Measurements from ENCODE around the gene PDCD2L.
"Not testable (repeated sequence)": the region's sequence is repeated elsewhere in the genome, so short reads cannot be mapped to it uniquely, and the experiment has no call there.

Gene PDCD2L

GRCh38 chr19:34375598-34375997 is 28.6 kb upstream of the PDCD2L start:
- DNase-seq (ENCODE audit: low read depth) = no peak

DNA sequence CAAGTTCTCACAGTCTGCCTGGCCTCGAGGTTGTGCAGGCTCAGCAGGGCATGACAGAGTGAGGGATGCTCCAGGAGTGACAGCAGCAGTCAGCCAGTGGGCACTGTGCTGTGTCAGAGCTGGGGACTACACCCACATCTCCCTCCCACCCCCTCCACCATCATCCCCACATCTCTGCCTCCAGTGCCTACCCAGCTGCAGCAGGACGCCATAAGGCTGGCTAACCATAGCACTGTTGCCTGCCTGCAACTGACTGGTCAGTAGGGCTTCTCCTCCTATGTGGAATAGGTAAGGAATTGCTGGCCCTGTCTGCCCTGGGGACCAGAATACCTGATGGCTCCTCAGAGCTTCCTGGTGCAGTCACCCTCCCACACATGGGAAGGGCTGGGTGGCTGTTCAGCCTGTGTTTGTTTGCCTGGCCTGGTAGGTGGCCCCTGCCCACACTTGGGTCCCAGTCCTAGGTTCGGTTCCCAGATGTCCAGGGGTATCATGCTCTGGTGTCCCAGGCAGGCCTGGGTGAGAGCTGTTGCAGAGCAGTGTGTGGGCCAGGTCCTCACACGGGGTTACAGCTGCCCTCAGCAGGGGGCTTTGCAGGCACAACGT is 23.5 kb upstream of the PDCD2L start:
- no peak for DNase-seq (ENCODE audit: low read depth)

DNA sequence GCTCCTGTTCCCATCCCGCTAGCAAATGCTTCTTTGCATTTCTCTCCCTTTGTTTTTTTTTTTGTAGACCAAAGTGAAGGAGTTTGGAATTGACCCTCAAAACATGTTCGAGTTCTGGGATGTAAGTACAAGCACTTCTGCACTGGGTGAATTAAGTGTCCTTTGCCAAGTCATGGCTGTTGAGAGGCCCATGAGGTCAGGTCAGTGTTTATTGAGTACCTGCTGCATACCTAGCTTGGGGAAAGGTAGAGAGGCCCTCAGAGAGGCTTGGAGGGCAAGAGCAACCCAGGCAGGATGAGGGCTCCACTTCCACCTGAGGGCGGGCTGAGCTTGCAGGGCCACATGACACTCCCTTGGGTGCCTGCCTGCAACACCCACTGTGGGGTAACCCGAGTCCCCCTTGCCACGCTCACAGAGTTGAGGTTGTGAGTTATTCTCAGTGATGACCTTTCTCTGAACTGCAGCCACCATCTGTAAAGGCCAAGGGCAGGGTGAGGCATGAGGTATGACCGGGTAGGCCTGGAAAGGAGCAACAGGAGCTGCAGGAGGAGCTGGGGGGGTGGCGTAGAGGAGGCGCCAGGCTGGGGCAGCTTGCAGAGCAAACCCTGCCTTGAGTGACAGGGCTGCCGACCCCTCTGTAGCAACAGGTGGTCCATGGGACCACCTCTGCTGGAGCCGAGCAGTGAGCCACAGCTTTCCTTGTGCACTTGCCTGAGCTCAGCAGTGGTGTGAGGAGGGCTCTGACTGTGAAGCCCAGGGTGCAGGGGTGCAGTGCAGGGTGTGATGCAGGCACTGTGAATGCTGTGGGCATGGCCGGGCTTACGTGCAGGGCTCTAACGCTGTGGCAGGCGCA is 22.6 kb upstream of the PDCD2L start:
- DNase-seq (ENCODE audit: low read depth) = no peak

- no peak for DNase-seq (ENCODE audit: low read depth)
These were observed 21.7 kb upstream of the PDCD2L start for GRCh38 chr19:34382471-34382870.

- no peak for DNase-seq (ENCODE audit: low read depth)
These were observed 20.6 kb upstream of the PDCD2L start for GRCh38 chr19:34383599-34383998.

GRCh38 chr19:34386645-34387445 is 17.4 kb upstream of the PDCD2L start:
- DNase-seq (ENCODE audit: low read depth) = no peak

DNA sequence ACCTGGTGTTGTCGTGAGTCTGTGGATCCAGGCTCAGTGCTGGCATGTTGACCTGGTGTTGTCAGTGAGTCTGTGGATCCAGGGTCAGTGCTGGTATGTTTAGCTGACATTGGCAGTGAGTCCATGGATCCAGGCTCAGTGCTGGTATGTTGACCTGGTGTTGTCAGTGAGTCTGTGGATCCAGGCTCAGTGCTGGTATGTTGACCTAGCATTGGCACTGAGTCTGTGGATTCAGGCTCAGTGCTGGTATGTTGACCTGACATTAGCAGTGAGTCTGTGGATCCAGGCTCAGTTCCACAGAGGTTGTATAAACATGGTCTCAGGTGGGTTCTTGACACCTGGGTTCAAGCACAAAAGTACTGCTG is 16.8 kb upstream of the PDCD2L start:
- DNase-seq (ENCODE audit: low read depth) = no peak

DNA sequence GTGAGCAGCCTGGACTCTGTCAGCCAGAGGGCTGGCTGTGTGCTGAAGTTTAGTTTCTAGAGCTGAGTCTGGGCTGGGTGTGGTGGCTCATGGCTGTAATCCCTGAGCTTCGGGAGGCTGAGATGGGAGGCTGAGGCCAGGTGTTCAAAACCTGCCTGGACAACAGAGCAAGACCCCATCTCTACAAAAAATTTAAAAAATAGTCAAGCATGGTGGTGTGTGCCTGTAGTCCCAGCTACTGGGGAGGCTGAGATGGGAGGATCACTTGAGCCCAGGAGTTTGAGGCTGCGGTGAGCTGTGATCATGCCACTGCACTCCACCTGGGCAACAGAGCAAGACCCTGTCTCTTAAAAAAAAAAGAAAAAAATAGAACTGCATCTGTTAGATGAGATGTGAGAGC is 15.5 kb upstream of the PDCD2L start:
- DNase-seq (ENCODE audit: low read depth) = not testable (repeated sequence)

DNA sequence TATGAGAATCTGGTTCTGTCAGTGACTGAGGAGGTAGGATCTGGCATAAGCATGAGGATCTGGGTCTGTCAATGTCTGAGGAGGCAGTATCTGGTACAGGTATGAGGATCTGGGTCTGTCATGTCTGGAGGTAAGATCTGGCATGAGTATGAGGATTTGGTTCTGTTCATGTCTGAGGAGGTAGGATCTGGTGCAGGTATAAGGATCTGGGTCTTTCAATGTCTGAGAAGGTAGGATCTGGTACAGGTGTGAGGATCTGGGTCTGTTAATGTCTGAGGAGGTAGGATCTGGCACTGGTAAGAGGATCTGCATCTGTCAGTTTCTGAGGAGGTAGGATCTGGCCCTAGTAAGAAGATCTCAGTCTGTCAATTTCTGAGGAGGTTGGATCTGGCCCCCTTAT is 12.4 kb upstream of the PDCD2L start:
- DNase-seq (ENCODE audit: low read depth) = no peak

DNA sequence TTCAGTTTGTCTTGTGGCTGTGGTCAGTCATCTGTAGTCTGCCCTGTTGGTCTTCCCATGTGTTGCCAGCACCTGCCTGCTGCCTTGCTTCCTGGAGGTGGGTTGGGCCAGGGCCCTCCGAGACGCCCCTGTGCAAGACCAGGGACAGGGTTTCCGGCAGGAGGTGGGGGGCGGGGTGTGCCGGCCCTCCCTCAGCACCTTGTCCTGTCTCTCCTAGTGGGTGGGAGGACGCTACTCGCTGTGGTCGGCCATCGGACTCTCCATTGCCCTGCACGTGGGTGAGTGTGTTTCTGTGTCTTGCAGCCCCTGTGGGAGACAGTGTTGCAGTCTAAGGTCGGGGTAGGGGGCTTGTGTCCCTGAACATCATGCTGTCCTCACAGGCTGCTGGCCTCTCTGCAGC is 11.2 kb upstream of the PDCD2L start:
- DNase-seq (ENCODE audit: low read depth) = no peak

DNA sequence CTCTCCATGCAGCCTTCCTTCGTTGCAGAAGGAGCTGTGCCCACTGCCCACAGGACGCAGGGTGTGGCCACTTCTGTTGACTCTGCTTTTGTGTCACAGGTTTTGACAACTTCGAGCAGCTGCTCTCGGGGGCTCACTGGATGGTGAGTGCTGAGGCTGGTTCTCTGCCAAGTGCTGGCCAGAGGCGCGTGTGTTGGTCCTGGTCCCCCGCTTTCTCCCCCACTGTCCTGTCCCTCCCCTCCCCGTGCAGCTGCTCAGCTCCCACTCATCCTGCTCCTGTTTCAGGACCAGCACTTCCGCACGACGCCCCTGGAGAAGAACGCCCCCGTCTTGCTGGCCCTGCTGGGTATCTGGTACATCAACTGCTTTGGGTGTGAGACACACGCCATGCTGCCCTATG is 10.6 kb upstream of the PDCD2L start:
- DNase-seq (ENCODE audit: low read depth) = no peak

DNA sequence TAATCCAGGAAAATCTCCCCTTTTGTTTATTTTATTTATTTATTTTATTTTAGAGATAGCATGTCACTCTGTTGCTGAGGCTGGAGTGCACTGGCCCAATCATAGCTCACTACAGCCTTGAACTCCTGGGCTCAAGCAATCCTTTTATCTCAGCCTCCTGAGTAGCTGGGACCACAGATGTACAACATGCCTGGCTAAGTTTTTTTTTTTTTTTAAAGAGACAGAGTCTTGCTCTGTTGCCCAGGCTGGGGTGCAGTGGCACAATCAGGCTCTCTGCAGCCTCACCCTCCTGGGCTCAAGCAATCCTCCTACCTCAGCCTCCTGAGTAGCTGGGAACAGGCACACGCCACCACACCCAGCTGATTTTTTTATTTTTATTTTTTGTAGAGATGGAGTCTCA is 6.3 kb upstream of the PDCD2L start:
- no peak for DNase-seq (ENCODE audit: low read depth)

- DNase-seq (ENCODE audit: low read depth) = no peak
These were observed 4.3 kb upstream of the PDCD2L start for GRCh38 chr19:34399886-34400285.

DNA sequence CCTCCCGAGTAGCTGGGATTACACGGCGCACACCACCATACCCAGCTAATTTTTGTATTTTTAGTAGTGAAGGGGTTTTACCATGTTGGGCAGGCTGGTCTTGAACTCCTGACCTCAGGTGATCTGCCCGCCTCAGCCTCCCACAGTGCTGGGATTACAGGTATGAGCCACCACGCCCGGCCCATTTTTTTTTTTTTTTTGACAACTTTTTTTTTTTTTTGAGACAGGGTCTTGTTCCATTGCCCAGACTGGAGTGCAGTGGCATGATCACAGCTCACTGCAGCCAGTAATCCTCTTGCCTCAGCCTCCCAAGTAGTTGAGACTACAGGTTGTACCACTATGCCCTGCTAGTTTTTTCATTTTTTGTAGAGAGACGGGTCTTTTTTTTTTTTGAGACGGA is 3.4 kb upstream of the PDCD2L start:
- DNase-seq (ENCODE audit: low read depth) = not testable (repeated sequence)

GRCh38 chr19:34402074-34402600 is 2.1 kb upstream of the PDCD2L start:
- no peak for DNase-seq (ENCODE audit: low read depth)

DNA sequence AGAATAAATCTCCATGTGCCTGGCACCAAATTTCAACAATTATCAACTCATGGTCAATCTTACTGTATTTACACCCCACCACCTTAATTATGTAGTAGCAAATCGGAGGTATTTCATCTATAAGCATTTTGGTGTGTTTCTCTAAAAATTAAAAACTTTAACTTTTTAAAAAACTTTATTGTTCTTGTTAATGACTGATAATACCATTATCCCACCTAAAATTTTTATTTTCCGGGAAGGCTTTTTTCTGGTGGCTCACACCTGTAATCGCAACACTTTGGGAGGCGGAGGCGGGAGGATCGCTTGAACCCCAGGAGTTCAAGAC is 453 bp upstream of the PDCD2L start:
- DNase-seq (ENCODE audit: low read depth) = no peak

GRCh38 chr19:34405892-34406660 is 1.9 kb downstream of the PDCD2L start:
- DNase-seq (ENCODE audit: low read depth) = no peak

DNA sequence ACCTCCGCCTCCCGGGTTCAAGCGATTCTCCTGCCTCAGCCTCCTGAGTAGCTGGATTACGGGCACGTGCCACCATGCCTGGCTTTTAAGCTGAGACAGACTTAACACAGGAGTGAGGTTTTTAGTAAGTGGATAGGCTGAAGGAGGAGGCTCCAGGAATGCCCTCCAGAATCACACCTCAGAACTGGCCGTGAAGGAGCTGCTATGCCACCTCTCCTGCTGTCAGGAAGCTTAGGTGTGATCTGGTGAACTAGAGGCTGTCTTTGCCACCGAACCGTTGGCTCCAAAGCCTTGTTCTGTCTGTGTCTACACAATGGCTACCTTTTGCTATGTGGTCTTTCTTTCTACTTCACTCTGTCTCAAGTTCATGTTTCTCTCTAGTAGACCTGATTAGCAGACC is 4.2 kb downstream of the PDCD2L start:
- DNase-seq (ENCODE audit: low read depth) = no peak

DNA sequence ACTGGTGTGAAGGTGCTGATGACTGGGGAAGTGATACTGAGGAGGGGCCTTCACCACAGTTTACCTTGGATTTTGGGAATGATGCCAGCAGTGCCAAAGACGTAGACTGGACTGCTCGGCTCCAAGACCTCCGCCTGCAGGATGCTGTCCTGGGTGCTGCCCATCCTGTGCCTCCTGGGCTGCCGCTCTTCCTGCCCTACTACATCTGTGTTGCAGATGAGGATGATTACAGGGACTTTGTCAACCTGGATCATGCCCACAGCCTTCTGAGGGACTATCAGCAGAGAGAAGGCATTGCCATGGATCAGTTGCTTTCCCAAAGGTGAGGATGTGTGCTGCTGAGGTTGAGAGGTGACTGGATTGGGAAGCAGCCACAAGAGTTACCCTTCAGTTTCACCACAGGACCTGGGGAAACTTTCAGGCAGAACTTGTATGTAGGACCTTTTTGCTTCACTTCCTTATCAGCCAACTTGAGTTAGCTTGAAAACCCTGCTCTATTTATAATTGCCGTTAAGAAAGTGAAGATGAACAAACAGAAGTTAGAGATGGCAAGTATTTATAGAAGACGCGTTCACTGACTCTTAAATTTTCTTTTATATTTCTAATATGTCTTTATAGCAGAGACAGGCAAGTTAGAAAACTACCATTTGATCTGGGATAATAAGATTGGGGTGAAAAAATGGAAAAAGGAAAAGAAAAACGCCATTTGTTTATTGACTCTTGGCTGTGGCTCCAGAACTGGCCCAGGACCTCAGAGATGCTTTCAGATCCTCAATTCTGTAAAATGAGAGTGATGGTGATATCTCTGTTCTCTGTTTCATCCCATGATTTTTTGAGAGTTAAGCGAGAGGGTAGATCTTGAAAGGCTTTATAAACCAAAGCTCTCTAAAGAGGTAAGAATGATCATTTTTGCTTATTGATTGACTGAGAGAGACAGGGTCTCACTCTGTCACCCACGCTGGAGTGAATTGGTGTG is 5.3 kb downstream of the PDCD2L start:
- DNase-seq (ENCODE audit: low read depth) = no peak

- DNase-seq (ENCODE audit: low read depth) = no peak
These were observed 7.0 kb downstream of the PDCD2L start for GRCh38 chr19:34411216-34411615.

DNA sequence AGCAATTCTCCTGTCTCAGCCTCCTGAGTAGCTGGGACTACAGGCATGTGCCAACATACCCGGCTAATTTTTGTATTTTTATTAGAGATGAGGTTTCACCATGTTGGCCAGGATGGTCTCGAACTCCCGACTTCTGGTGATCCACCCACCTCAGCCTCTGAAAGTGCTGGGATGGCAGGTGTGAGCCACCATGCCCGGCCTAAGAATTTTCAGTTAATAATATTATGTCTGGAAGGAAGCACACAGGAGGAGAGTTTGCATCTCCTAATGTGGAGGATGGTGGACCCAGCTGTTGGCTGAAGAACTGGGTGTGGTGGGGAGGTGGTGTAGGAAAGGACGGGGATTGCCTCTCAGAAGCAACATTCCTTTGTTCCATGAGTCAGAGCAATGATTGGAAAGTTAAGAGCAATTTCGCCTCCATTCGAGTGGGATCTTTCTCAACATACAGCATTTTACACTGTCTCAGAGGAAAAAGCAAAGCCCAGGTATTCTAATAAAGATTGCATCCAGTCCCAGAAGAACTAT is 11.9 kb downstream of the PDCD2L start:
- no peak for DNase-seq (ENCODE audit: low read depth)

All from stimulated activated CD8-positive, alpha-beta memory T cell treated with anti-CD3 and anti-CD28 coated beads, Interleukin-15, amount 100 ng/mL, for 1 hour (primary cell).